ENCODE results near the gene CCL26. TPM values are rescaled to one million over a fixed set of nuclear protein-coding genes. Genes with fewer than 3 reads are reported as not detected.
A peak's percentile ranks its signal among the peaks of the same experiment; 100 is the strongest.

Gene CCL26
- total and polyA plus RNA-seq, 10 of the 15 experiments (the other 5 are each of a cell fraction or from before 2014, with no cell fraction given) = not detected

DNA sequence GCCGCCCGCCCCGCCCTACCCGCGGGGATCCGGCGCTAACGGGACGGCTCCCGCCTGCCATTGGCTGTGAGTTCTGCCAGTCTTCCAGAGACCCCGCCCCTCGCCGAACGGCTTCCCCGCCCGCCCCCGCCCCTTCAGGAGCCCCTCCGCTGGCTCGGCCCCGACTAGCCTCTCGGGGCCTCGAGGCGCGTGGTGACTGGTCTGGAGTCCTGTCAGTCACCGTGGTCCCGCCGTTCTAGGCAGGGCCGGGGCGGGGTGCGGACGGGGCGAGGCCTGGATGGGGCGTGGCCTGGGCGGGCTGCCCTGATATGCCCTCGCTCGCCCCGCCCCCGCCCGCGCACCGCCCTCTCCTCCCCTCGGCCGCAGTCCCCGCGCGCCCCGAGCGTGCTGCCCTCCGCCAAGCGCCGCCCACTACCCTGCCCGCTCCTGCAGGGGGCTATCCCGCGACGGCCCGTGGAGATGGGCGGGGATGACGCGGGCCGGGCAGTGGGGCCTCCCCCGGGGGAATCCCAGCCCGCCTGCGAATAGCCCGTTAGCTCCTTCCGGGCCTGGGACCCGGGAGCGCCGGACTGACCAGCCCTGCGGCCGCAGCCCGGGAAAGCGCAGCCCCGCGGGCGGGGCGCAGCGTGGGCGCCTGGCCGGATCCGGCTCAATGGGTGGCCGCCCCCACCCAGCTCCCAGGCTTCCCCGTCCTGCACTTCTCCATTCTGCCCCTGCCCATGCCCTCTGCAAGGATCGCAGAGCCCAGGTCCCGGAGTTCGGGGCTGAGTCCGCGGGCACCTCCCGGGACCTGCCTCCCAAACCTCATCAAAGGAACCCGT is 32.8 kb downstream of the CCL26 start (continued):
- TF ChIP-seq, protein P1, sequence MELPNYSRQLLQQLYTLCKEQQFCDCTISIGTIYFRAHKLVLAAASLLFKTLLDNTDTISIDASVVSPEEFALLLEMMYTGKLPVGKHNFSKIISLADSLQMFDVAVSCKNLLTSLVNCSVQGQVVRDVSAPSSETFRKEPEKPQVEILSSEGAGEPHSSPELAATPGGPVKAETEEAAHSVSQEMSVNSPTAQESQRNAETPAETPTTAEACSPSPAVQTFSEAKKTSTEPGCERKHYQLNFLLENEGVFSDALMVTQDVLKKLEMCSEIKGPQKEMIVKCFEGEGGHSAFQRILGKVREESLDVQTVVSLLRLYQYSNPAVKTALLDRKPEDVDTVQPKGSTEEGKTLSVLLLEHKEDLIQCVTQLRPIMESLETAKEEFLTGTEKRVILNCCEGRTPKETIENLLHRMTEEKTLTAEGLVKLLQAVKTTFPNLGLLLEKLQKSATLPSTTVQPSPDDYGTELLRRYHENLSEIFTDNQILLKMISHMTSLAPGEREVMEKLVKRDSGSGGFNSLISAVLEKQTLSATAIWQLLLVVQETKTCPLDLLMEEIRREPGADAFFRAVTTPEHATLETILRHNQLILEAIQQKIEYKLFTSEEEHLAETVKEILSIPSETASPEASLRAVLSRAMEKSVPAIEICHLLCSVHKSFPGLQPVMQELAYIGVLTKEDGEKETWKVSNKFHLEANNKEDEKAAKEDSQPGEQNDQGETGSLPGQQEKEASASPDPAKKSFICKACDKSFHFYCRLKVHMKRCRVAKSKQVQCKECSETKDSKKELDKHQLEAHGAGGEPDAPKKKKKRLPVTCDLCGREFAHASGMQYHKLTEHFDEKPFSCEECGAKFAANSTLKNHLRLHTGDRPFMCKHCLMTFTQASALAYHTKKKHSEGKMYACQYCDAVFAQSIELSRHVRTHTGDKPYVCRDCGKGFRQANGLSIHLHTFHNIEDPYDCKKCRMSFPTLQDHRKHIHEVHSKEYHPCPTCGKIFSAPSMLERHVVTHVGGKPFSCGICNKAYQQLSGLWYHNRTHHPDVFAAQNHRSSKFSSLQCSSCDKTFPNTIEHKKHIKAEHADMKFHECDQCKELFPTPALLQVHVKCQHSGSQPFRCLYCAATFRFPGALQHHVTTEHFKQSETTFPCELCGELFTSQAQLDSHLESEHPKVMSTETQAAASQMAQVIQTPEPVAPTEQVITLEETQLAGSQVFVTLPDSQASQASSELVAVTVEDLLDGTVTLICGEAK (IDR thresholded peaks at IDR 0.05; ENCODE audit: borderline replicate concordance) = no peak
- TF ChIP-seq, protein P2, sequence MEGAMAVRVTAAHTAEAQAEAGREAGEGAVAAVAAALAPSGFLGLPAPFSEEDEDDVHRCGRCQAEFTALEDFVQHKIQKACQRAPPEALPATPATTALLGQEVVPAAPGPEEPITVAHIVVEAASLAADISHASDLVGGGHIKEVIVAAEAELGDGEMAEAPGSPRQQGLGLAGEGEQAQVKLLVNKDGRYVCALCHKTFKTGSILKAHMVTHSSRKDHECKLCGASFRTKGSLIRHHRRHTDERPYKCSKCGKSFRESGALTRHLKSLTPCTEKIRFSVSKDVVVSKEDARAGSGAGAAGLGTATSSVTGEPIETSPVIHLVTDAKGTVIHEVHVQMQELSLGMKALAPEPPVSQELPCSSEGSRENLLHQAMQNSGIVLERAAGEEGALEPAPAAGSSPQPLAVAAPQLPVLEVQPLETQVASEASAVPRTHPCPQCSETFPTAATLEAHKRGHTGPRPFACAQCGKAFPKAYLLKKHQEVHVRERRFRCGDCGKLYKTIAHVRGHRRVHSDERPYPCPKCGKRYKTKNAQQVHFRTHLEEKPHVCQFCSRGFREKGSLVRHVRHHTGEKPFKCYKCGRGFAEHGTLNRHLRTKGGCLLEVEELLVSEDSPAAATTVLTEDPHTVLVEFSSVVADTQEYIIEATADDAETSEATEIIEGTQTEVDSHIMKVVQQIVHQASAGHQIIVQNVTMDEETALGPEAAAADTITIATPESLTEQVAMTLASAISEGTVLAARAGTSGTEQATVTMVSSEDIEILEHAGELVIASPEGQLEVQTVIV (IDR thresholded peaks at IDR 0.05; ENCODE audit: borderline replicate concordance, partially characterized antibody) = no peak
- no peak for TF ChIP-seq ZBED1 (IDR thresholded peaks at IDR 0.05; ENCODE audit: borderline replicate concordance)
- no peak for TF ChIP-seq ETV6 (conservative IDR thresholded peaks at IDR 0.05 in 1 of 2, IDR thresholded peaks at IDR 0.05 in 1 of 2; ENCODE audit: borderline replicate concordance in 1 of 2, low read depth in 1 of 2)
- no peak for TF ChIP-seq HDAC6 (IDR thresholded peaks at IDR 0.05; ENCODE audit: unreplicated experiment)
- TF ChIP-seq, protein P3, sequence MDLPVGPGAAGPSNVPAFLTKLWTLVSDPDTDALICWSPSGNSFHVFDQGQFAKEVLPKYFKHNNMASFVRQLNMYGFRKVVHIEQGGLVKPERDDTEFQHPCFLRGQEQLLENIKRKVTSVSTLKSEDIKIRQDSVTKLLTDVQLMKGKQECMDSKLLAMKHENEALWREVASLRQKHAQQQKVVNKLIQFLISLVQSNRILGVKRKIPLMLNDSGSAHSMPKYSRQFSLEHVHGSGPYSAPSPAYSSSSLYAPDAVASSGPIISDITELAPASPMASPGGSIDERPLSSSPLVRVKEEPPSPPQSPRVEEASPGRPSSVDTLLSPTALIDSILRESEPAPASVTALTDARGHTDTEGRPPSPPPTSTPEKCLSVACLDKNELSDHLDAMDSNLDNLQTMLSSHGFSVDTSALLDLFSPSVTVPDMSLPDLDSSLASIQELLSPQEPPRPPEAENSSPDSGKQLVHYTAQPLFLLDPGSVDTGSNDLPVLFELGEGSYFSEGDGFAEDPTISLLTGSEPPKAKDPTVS (IDR thresholded peaks at IDR 0.05; ENCODE audit: low read depth, low read length) = no peak
- no peak for TF ChIP-seq HDAC2 (IDR thresholded peaks at IDR 0.05)
- TF ChIP-seq IKZF2 (IDR thresholded peaks at IDR 0.05) = peak; percentile 76 to 78
- TF ChIP-seq PAX8 (IDR thresholded peaks at IDR 0.05) = no peak
- peak; percentile 22; the same call in 1 of the 2 replicates for TF ChIP-seq TCF12 (IDR thresholded peaks at IDR 0.05; ENCODE audit: low read depth, low read length)
- TF ChIP-seq FOXM1 (IDR thresholded peaks at IDR 0.05; ENCODE audit: low read depth, low read length) = no peak
- no peak for TF ChIP-seq ZNF622 (IDR thresholded peaks at IDR 0.05)
- TF ChIP-seq NR2F1 (conservative IDR thresholded peaks at IDR 0.05) = peak; percentile 87
- no peak for TF ChIP-seq TAF1 (IDR thresholded peaks at IDR 0.05; ENCODE audit: borderline replicate concordance, low read depth, low read length)
- TF ChIP-seq FOS (IDR thresholded peaks at IDR 0.05; ENCODE audit: borderline replicate concordance, extremely low read depth, insufficient read length) = no peak
- TF ChIP-seq, protein P4, sequence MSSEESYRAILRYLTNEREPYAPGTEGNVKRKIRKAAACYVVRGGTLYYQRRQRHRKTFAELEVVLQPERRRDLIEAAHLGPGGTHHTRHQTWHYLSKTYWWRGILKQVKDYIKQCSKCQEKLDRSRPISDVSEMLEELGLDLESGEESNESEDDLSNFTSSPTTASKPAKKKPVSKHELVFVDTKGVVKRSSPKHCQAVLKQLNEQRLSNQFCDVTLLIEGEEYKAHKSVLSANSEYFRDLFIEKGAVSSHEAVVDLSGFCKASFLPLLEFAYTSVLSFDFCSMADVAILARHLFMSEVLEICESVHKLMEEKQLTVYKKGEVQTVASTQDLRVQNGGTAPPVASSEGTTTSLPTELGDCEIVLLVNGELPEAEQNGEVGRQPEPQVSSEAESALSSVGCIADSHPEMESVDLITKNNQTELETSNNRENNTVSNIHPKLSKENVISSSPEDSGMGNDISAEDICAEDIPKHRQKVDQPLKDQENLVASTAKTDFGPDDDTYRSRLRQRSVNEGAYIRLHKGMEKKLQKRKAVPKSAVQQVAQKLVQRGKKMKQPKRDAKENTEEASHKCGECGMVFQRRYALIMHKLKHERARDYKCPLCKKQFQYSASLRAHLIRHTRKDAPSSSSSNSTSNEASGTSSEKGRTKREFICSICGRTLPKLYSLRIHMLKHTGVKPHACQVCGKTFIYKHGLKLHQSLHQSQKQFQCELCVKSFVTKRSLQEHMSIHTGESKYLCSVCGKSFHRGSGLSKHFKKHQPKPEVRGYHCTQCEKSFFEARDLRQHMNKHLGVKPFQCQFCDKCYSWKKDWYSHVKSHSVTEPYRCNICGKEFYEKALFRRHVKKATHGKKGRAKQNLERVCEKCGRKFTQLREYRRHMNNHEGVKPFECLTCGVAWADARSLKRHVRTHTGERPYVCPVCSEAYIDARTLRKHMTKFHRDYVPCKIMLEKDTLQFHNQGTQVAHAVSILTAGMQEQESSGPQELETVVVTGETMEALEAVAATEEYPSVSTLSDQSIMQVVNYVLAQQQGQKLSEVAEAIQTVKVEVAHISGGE (CRISPR knock-in tag; IDR thresholded peaks at IDR 0.05) = no peak
- TF ChIP-seq ATF7 (IDR thresholded peaks at IDR 0.05; ENCODE audit: low read depth) = no peak

Data from GM12878 (cell line).